Neural cell (in vitro differentiated cells): Measurements from ENCODE around the gene CTSF.

Experiments
- CTCF ChIP-seq: fragments of 450-650 bp; IDR thresholded peaks from 2 replicates; pipeline ENCODE4 v1.5.1; 2014; ENCODE audit warnings: antibody characterized with exemption, mild to moderate bottlenecking, moderate library complexity; ENCODE audit not compliant: poor library complexity, severe bottlenecking
- EP300 ChIP-seq: fragments of 450-650 bp; conservative IDR thresholded peaks from 2 replicates; pipeline ENCODE4 v1.6.1; 2014; ENCODE audit warnings: antibody characterized with exemption, mild to moderate bottlenecking, moderate library complexity; ENCODE audit not compliant: poor library complexity, severe bottlenecking
- EZH2 ChIP-seq: fragments of 200-600, 300-800 bp; shearing (Covaris generic), sonication (generic); IDR thresholded peaks from 2 replicates; pipeline ENCODE4 v1.6.1; 2014; ENCODE audit warnings: antibody characterized with exemption, low read length, borderline replicate concordance, mild to moderate bottlenecking; ENCODE audit not compliant: insufficient read depth, poor library complexity, severe bottlenecking
- MXI1 ChIP-seq: fragments of 450-650 bp; conservative IDR thresholded peaks from 2 replicates; pipeline ENCODE4 v1.6.1; 2014; ENCODE audit warnings: antibody characterized with exemption, mild to moderate bottlenecking; ENCODE audit not compliant: poor library complexity, severe bottlenecking
- POLR2AphosphoS5 ChIP-seq: IDR thresholded peaks from 2 replicates; pipeline ENCODE4 v1.6.1; 2012
- RAD21 ChIP-seq: fragments of 450-650 bp; conservative IDR thresholded peaks from 2 replicates; pipeline ENCODE4 v1.6.1; 2014; ENCODE audit warnings: antibody characterized with exemption, mild to moderate bottlenecking, moderate library complexity
- SMC3 ChIP-seq: fragments of 450-650 bp; conservative IDR thresholded peaks from 2 replicates; pipeline ENCODE4 v1.6.1; 2014; ENCODE audit warnings: antibody characterized with exemption, mild to moderate bottlenecking, moderate library complexity; ENCODE audit not compliant: poor library complexity
- TAF1 ChIP-seq: IDR thresholded peaks from 2 replicates; pipeline ENCODE4 v1.6.1; 2012; ENCODE audit warnings: low read depth
- TF ChIP-seq, protein P1 (sequence below): IDR thresholded peaks from 2 replicates; pipeline ENCODE4 v1.6.1; 2012; ENCODE audit warnings: borderline replicate concordance

DNA sequence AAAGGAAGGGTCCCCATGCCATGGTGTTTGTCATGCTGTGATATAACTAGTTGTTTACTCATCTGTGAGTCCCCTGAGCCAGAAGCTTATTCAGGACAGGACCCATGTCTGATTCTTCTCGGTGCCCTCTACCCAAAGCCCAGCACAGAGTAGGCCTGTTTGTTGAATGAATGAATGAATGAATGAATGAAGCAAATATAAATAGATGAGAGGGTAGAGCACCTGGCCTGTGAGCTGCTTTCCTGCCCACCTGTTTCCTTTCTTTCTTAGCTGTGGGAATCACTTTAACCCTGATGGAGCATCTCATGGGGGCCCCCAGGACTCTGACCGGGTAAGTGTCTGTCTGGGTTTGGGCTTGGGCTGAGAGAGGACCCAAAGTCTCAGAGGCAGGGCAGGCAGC lies 31.8 kb upstream of the CTSF start:
- TF ChIP-seq EP300 (no peak), EZH2 (no peak), CTCF (no peak), POLR2AphosphoS5 (no peak), RAD21 (no peak), TAF1 (no peak), MXI1 (no peak), SMC3 (no peak)
- TF ChIP-seq, protein P1, sequence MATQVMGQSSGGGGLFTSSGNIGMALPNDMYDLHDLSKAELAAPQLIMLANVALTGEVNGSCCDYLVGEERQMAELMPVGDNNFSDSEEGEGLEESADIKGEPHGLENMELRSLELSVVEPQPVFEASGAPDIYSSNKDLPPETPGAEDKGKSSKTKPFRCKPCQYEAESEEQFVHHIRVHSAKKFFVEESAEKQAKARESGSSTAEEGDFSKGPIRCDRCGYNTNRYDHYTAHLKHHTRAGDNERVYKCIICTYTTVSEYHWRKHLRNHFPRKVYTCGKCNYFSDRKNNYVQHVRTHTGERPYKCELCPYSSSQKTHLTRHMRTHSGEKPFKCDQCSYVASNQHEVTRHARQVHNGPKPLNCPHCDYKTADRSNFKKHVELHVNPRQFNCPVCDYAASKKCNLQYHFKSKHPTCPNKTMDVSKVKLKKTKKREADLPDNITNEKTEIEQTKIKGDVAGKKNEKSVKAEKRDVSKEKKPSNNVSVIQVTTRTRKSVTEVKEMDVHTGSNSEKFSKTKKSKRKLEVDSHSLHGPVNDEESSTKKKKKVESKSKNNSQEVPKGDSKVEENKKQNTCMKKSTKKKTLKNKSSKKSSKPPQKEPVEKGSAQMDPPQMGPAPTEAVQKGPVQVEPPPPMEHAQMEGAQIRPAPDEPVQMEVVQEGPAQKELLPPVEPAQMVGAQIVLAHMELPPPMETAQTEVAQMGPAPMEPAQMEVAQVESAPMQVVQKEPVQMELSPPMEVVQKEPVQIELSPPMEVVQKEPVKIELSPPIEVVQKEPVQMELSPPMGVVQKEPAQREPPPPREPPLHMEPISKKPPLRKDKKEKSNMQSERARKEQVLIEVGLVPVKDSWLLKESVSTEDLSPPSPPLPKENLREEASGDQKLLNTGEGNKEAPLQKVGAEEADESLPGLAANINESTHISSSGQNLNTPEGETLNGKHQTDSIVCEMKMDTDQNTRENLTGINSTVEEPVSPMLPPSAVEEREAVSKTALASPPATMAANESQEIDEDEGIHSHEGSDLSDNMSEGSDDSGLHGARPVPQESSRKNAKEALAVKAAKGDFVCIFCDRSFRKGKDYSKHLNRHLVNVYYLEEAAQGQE = no peak
